SK-N-SH (cell line): Measurements from ENCODE around the gene APBB1IP. TPM values are rescaled to one million over a fixed set of nuclear protein-coding genes. Genes with fewer than 3 reads are reported as not detected.

Source experiments
- CTCF ChIA-PET: fragments of 300-600, 350-600 bp; formaldehyde crosslinking; extraction: SDS; loops from one replicate; lab custom pipeline; 2021; lab: Yijun Ruan, JAX
- POLR2A ChIA-PET: fragments of 350-600 bp; sonication (Branson Sonifier 250); formaldehyde crosslinking; extraction: SDS; loops from one replicate; lab custom pipeline; 2020; ENCODE audit warnings: antibody characterized with exemption, inconsistent platforms; lab: Yijun Ruan, JAX
- DNase-seq: peaks from one replicate; pipeline ENCODE4 v3.0.0; 2012
- H2AFZ ChIP-seq: fragments of 200-600 bp; sonication (generic); 2 replicates; pipeline ENCODE4 v1.8.1; 2016; ENCODE audit warnings: antibody characterized with exemption, mild to moderate bottlenecking, low read depth
- H3F3A ChIP-seq: fragments of 200-600 bp; sonication (generic); replicated peaks from 2 replicates; pipeline ENCODE3; 2016; ENCODE audit warnings: antibody characterized with exemption, mild to moderate bottlenecking; ENCODE audit not compliant: insufficient read depth
- H3K27ac ChIP-seq, 2 experiments: fragments of 200-500 bp in 1 of 2; fragments of 200-600 bp in 1 of 2; sonication (Bioruptor generic) in 1 of 2; sonication (generic), shearing (Covaris generic) in 1 of 2; 2 replicates each; pipeline versions ENCODE4 v1.5.1 to v1.6.1; 2014 to 2016; ENCODE audit warnings: low read depth in 2 of 2, inconsistent platforms in 1 of 2, low read length in 1 of 2, mild to moderate bottlenecking in 1 of 2, mixed read lengths in 1 of 2
- H3K27me3 ChIP-seq: fragments of 200-600 bp; sonication (generic), shearing (Covaris generic); 2 replicates; pipeline ENCODE4 v1.6.1; 2016; ENCODE audit warnings: mixed run types; ENCODE audit not compliant: insufficient read depth
- H3K36me3 ChIP-seq, 2 experiments: fragments of 200-500 bp in 1 of 2; fragments of 200-600 bp in 1 of 2; sonication (Bioruptor generic) in 1 of 2; sonication (generic) in 1 of 2; replicated peaks in 1 of 2; 2 replicates each; pipeline versions ENCODE3 to v1.5.1; 2014 to 2016; ENCODE audit warnings: low read length in 1 of 2, mild to moderate bottlenecking in 1 of 2; ENCODE audit not compliant: insufficient read depth in 2 of 2, control insufficient read depth in 1 of 2
- H3K4me1 ChIP-seq, 2 experiments: fragments of 200-500 bp in 1 of 2; fragments of 200-600 bp in 1 of 2; sonication (Bioruptor generic) in 1 of 2; sonication (generic), shearing (Covaris generic) in 1 of 2; 2 replicates each; pipeline versions ENCODE4 v1.5.1 to v1.6.1; 2014 to 2016; ENCODE audit warnings: low read depth in 1 of 2, low read length in 1 of 2, mixed run types in 1 of 2; ENCODE audit not compliant: insufficient read depth in 2 of 2, control insufficient read depth in 1 of 2
- H3K4me2 ChIP-seq: fragments of 200-600 bp; sonication (generic), shearing (Covaris generic); 2 replicates; pipeline ENCODE4 v1.6.1; 2017; ENCODE audit warnings: mixed run types
- H3K4me3 ChIP-seq, 2 experiments: fragments of 200-500 bp in 1 of 2; fragments of 200-600 bp in 1 of 2; sonication (Bioruptor generic) in 1 of 2; sonication (generic), shearing (Covaris generic) in 1 of 2; 2 replicates each; pipeline versions ENCODE4 v1.5.1 to v1.8.1; 2014 to 2016; ENCODE audit warnings: low read depth in 2 of 2, inconsistent platforms in 1 of 2, low read length in 1 of 2, mild to moderate bottlenecking in 1 of 2, mixed read lengths in 1 of 2, moderate library complexity in 1 of 2
- H3K79me2 ChIP-seq: fragments of 200-600 bp; sonication (generic); 2 replicates; pipeline ENCODE4 v1.8.1; 2017; ENCODE audit warnings: mild to moderate bottlenecking; ENCODE audit not compliant: insufficient read depth
- H3K9ac ChIP-seq: fragments of 200-600 bp; sonication (generic); 2 replicates; pipeline ENCODE4 v1.6.1; 2017; ENCODE audit warnings: mixed run types
- H3K9me2 ChIP-seq: fragments of 200-600 bp; sonication (generic); 2 replicates; pipeline ENCODE4 v1.6.1; 2017; ENCODE audit warnings: mixed run types
- H3K9me3 ChIP-seq: fragments of 200-600 bp; sonication (generic); 2 replicates; pipeline ENCODE4 v1.6.1; 2017; ENCODE audit warnings: mixed run types, mild to moderate bottlenecking, moderate library complexity
- H4K20me1 ChIP-seq: fragments of 200-600 bp; sonication (generic); 2 replicates; pipeline ENCODE4 v1.6.1; 2017; ENCODE audit warnings: mild to moderate bottlenecking, mixed run types; ENCODE audit not compliant: insufficient read depth
- CHD2 ChIP-seq: fragments of 150-350 bp; IDR thresholded peaks from 2 replicates; pipeline ENCODE4 v1.6.1; 2018; ENCODE audit warnings: low read length; ENCODE audit not compliant: partially characterized antibody
- CTCF ChIP-seq: fragments of 200-600 bp; sonication (generic); IDR thresholded peaks from 2 replicates; pipeline ENCODE4 v1.6.1; 2017; ENCODE audit warnings: antibody characterized with exemption, mild to moderate bottlenecking, moderate library complexity
- FOSL2 ChIP-seq: IDR thresholded peaks from 2 replicates; pipeline ENCODE4 v1.4.0; 2012; ENCODE audit warnings: low read depth, mild to moderate bottlenecking, moderate library complexity, borderline replicate concordance
- FOXJ3 ChIP-seq: sonication (generic); formaldehyde crosslinking; IDR thresholded peaks from 2 replicates; pipeline ENCODE4 v1.5.1; 2020; ENCODE audit warnings: mild to moderate bottlenecking, missing genetic modification reagents
- FOXM1 ChIP-seq: IDR thresholded peaks from 2 replicates; pipeline ENCODE4 v1.4.0; 2012; ENCODE audit warnings: low read depth, mild to moderate bottlenecking
- IRF3 ChIP-seq: fragments of 150-350 bp; IDR thresholded peaks from 2 replicates; pipeline ENCODE4 v1.6.1; 2016; ENCODE audit warnings: mild to moderate bottlenecking, low read depth, low read length
- NFIC ChIP-seq: IDR thresholded peaks from 2 replicates; pipeline ENCODE4 v1.4.0; 2012; ENCODE audit warnings: borderline replicate concordance
- NRF1 ChIP-seq: IDR thresholded peaks from 2 replicates; pipeline ENCODE4 v1.6.1; 2012; ENCODE audit warnings: low read depth, mild to moderate bottlenecking, low read length
- POLR2AphosphoS5 ChIP-seq: IDR thresholded peaks from 2 replicates; pipeline ENCODE4 v1.6.1; 2012; ENCODE audit warnings: low read depth, low read length
- RCOR1 ChIP-seq: fragments of 150-350 bp; IDR thresholded peaks from 2 replicates; pipeline ENCODE4 v1.6.1; 2017; ENCODE audit warnings: antibody characterized with exemption, low read length
- RFX5 ChIP-seq: IDR thresholded peaks from 2 replicates; pipeline ENCODE4 v1.6.1; 2012; ENCODE audit warnings: mild to moderate bottlenecking, improper control_type of control experiment, low read length
- SIN3A ChIP-seq: IDR thresholded peaks from 2 replicates; pipeline ENCODE4 v1.6.1; 2012; ENCODE audit warnings: low read depth, mild to moderate bottlenecking, low read length, moderate library complexity, borderline replicate concordance
- TAF1 ChIP-seq: IDR thresholded peaks from 2 replicates; pipeline ENCODE4 v1.6.1; 2012; ENCODE audit warnings: low read depth, mild to moderate bottlenecking, low read length, moderate library complexity, borderline replicate concordance
- TEAD4 ChIP-seq: IDR thresholded peaks from 2 replicates; pipeline ENCODE4 v1.4.0; 2012; ENCODE audit warnings: mild to moderate bottlenecking, borderline replicate concordance; ENCODE audit not compliant: insufficient read depth
- USF2 ChIP-seq: fragments of 150-350 bp; IDR thresholded peaks from 2 replicates; pipeline ENCODE4 v1.6.1; 2017; ENCODE audit warnings: antibody characterized with exemption, low read length, low read depth, borderline replicate concordance
- YY1 ChIP-seq: IDR thresholded peaks from 2 replicates; pipeline ENCODE4 v1.4.0; 2012; ENCODE audit warnings: low read depth, mild to moderate bottlenecking
- WGBS: methylation state at CpG from one replicate; pipeline ENCODE4 v1.1.6; 2017; ENCODE audit warnings: low lambda C conversion rate; 5-methylcytosine and 5-hydroxymethylcytosine counted together
- polyA plus RNA-seq, 3 experiments: library from polyadenylated mRNA; depleted of rRNA; stranded (reverse); fragments of >200 nt; gene quantifications; 2 replicates each; pipeline ENCODE4 v1.2.3, GENCODE V29; 2012

APBB1IP gene
- polyA plus RNA-seq, 1 of the 3 experiments (the other 2 are of a cell fraction), result not detected

- CTCF ChIA-PET, result no interaction called here
Measured at GRCh38 chr10:26524161-26524896, 86.2 kb downstream of the APBB1IP start.

More at GRCh38 chr10:26524161-26524896, 86.2 kb downstream of the APBB1IP start:
- no peak overlapping the region for H3K9ac ChIP-seq
- H3K27ac ChIP-seq, result no peak overlapping the region
- H3K27me3 ChIP-seq, result no peaks in the 10 kb centered on the region; the same call in 1 of the 2 replicates
- no peak for TF ChIP-seq YY1
- no peak for TF ChIP-seq FOSL2
- no peak for TF ChIP-seq FOXJ3 (CRISPR knock-in tag)
- no peak for TF ChIP-seq USF2
- no peak for TF ChIP-seq TEAD4
- TF ChIP-seq FOXM1, result no peak
- TF ChIP-seq NRF1, result no peak
- TF ChIP-seq SIN3A, result no peak
- TF ChIP-seq RCOR1, result no peak
- TF ChIP-seq TAF1, result no peak
- no peak for TF ChIP-seq RFX5
- TF ChIP-seq POLR2AphosphoS5, result no peak
- no peak for TF ChIP-seq NFIC
- no peak for TF ChIP-seq IRF3
- no peak for TF ChIP-seq CTCF
- no peak for TF ChIP-seq CHD2
- TF ChIP-seq, all 33 proteins: peak for 0
- no peaks in the 10 kb centered on the region for H3K36me3 ChIP-seq
- DNase-seq, result no peak
- H3K9me2 ChIP-seq, result no peaks in the 10 kb centered on the region
- no peak overlapping the region for H3K4me2 ChIP-seq
- no peaks in the 10 kb centered on the region for H3F3A ChIP-seq
- no peaks in the 10 kb centered on the region for H3K4me1 ChIP-seq
- H3K9me3 ChIP-seq, result no peaks in the 10 kb centered on the region
- POLR2A ChIA-PET, result no interaction called here
- 9% methylated on average over 6 of the region's 6 CpGs for WGBS
- H3K79me2 ChIP-seq, result no peaks in the 10 kb centered on the region
- no peak overlapping the region for H2AFZ ChIP-seq
- H4K20me1 ChIP-seq, result no peaks in the 10 kb centered on the region
- no peak overlapping the region for H3K4me3 ChIP-seq
